Tibial nerve (tissue), 3 donors: ENCODE data around the gene PLAU.

Experiments used
- EP300 ChIP-seq, 2 donors: sonication (generic); formaldehyde crosslinking; IDR thresholded peaks; one replicate each; pipeline ENCODE4 v1.6.1; 2017; ENCODE audit warnings: antibody characterized with exemption in 2 of 2, mild to moderate bottlenecking in 1 of 2
- POLR2A ChIP-seq, 2 donors: fragments of 450-650 bp; IDR thresholded peaks; one replicate each; pipeline ENCODE4 v1.6.1; 2017; ENCODE audit warnings: antibody characterized with exemption in 2 of 2, mild to moderate bottlenecking in 2 of 2, moderate library complexity in 2 of 2

DNA sequence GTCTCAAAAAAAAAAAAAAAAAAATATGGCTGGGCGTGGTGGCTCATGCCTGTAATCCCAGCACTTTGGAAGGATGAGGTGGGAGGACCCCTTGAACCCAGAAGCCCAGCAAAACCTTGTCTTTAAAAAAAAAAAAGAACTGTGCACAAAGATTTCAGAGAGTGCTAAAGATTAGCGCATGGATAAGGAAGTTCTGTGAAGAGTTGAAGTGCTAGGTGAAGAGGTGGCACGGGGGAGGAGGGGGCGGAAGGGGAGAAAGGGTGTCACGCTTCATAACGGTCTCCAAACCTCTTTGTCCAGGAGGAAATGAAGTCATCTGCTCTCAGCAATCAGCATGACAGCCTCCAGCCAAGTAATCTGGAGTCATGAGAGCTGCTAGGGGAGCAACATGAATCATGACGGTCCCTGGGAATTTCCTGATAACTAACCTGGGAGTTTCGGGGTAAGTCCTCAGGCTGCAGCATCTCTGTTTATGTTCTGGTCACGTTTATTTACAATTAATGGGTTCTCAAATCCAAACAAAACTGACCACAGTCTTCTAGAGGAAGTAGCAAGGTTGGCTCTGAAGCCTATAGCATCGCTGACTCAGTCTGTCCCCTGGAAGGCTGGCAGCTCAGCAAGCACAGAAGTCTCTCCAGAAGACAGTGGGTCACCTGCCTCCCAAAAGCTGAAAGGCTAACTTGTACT lies 1.9 kb upstream of the PLAU start:
- peak in 1 of 2 donors; percentile 15 for TF ChIP-seq EP300 (IDR thresholded peaks at IDR 0.05)
- no peak for TF ChIP-seq POLR2A (IDR thresholded peaks at IDR 0.05)
